ENCODE results near the gene KRT35.

KRT35 gene

DNA sequence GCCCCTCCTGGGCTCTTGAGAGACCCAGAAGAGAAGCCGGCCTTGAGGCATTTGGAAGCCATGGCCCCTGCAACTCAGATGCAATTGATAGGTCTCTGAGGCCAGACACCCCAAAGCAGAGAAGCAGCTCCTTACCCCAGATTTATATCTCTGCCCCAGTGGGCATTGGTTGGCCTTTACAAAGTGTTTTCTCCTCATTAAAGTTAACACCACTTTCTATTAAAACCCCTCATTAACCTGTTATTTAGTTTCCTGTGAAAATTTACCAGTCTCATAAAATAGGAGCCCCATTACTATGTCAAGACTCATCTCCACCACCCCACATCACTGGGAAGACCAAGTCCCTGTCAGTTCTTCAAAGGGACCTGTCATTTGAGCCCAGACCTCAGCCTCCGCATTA lies at the start of gene KRT35:
Gene KRT35 (minus strand): TSS at position 116 of the 400 bp plus-strand sequence. CDS start 54 bp downstream, at position 62.
- H3K4me3 ChIP-seq (replicated peaks; ENCODE audit: low read depth, low read length), result no peak within 1 kb of the TSS
- DNase-seq (ENCODE audit: low read depth), result no peak
- TF ChIP-seq, protein P1, sequence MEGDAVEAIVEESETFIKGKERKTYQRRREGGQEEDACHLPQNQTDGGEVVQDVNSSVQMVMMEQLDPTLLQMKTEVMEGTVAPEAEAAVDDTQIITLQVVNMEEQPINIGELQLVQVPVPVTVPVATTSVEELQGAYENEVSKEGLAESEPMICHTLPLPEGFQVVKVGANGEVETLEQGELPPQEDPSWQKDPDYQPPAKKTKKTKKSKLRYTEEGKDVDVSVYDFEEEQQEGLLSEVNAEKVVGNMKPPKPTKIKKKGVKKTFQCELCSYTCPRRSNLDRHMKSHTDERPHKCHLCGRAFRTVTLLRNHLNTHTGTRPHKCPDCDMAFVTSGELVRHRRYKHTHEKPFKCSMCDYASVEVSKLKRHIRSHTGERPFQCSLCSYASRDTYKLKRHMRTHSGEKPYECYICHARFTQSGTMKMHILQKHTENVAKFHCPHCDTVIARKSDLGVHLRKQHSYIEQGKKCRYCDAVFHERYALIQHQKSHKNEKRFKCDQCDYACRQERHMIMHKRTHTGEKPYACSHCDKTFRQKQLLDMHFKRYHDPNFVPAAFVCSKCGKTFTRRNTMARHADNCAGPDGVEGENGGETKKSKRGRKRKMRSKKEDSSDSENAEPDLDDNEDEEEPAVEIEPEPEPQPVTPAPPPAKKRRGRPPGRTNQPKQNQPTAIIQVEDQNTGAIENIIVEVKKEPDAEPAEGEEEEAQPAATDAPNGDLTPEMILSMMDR (IDR thresholded peaks at IDR 0.05; ENCODE audit: low read length, missing control alignments), result no peak

DNA sequence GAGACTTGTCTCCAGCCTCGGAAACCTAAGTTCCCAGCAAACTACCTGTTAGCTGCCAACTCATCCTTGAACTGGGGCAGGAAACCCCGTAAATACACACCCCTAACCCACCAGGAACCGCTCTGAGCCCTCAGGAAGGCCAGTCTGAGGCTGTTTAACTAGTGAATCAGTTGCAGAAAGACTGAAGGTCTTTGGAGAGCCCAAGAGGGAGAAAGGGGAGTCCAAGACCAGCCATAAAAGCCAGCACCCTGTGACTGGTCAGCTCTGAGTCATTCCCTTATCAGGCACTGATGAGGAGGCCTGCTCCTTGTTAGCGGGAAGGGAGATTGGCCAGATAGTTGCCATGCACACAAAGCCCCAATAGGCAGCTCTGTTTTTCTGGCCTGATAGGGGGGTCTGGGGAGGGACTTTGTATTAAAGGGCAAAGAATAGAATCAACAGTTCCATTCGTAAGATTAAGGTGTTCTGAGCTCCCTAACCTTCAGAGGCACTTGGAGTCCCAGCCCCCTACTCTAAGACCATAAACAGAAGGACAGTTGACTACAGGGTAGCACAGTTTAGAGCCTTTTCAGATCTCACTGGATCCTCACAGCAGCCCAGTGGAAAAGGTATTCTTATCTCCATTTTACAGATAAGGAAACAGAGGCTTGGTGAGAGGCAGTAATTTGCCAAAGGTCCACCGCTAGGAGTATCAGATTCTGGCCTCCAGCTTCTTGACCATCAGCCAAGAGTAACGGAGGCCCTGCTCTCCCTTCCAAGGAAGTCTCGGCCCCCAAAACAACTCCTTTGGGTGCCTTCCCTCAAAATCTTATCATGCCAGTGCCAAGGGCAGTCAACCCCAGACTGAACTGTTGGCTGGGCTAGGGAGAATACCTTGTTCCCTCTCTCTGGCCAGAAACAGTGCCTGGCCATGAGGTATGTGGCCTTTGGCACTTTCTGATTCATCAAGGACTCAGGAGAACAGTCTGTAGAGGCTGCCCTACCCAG lies 49.4 kb upstream of the KRT35 start:
- TF ChIP-seq, protein P1 (IDR thresholded peaks at IDR 0.05; ENCODE audit: low read length, missing control alignments), result no peak
- peak; percentile 85 for DNase-seq (ENCODE audit: low read depth)
- no peak overlapping the region for H3K4me3 ChIP-seq (replicated peaks; ENCODE audit: low read depth, low read length)

DNA sequence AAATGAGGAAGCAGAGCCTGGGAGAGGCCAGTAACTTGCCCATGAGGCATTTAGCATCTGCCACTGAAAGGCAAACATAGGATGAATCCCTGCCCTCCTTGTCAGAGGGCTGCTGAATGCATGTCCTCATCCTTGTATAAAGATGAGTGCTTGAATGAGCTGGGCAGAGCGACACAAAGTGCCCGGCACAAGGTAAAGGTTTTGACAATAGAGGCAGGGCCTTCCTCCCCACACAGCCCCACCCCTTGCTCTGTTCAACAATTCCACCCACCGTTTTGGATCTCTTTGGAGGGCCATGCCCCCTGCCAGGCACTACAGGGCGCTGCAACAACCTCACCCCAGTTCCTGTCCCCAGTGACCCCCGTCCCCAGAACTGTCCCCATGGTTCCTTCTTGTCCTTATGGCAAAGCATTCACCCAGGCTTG lies 48.6 kb upstream of the KRT35 start:
- no peak overlapping the region for H3K4me3 ChIP-seq (replicated peaks; ENCODE audit: low read depth, low read length)
- no peak for DNase-seq (ENCODE audit: low read depth)
- TF ChIP-seq, protein P1 (IDR thresholded peaks at IDR 0.05; ENCODE audit: low read length, missing control alignments), result no peak

DNA sequence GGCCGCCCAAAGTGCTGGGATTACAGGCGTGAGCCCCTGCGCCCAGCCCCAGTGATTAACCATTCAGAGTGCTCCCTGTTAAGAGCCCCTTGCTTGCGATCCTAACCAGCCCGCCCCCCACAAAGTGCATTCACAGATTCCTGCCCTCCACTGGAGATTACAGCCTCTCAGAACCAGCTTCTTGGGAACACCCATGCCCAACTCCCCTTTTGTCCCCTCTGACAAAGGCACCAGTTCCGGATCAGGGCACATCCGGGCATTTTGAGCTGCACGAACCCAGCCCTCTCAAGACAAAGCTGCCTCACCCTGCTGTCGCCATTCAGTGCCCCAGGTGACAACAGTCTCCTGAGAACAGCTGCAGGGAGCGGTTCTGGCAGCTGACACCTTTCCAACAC lies 48.0 kb upstream of the KRT35 start:
- TF ChIP-seq, protein P1 (IDR thresholded peaks at IDR 0.05; ENCODE audit: low read length, missing control alignments), result no peak
- DNase-seq (ENCODE audit: low read depth), result no peak
- no peak overlapping the region for H3K4me3 ChIP-seq (replicated peaks; ENCODE audit: low read depth, low read length)

DNA sequence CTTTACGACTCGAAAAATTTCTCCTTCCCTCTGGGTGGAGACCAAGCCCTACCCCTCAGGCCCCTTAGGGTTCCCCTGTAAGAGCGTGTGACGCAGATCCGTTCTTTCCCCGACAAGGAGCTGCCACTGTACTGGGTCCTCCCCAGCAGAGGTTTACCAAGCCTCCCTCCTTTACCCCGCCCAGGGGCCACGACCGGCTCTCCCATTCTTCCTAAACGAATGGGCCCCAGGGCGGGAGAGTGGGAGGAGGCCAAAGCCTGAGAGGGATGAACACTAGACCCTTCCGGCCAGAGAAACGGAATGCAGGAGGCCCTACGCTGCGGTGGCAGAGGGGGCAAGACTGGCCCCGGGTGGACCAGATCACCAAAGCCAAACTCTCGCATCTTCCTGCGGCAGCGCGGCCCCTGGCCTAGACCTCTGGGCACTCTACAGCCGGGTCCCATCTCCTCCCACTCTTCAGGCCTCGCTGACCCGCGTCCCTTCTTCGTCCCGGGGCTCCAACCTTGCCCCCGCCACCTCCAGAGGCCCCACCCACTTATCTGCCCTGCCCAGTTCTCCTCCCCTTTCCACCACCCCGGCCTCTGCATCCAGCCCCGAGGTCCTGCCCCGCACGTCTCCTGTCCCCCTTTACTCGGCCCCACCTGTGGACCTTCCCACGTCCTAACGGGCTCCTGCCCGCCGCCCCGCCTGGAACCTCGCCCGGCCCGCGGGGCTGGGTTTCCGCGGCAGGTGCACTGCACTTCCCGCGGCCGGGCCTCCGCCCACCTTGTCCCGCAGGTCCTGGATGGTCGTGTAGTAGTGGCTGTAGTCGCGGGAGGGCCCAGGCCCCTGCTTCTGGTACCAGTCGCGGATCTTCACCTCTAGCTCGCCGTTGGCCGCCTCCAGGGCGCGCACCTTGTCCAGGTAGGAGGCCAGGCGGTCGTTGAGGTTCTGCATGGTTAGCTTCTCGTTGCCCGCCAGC lies 46.4 kb upstream of the KRT35 start:
- TF ChIP-seq, protein P1 (IDR thresholded peaks at IDR 0.05; ENCODE audit: low read length, missing control alignments), result no peak
- no peak for DNase-seq (ENCODE audit: low read depth)
- H3K4me3 ChIP-seq (replicated peaks; ENCODE audit: low read depth, low read length), result peak overlapping the region; percentile 34

DNA sequence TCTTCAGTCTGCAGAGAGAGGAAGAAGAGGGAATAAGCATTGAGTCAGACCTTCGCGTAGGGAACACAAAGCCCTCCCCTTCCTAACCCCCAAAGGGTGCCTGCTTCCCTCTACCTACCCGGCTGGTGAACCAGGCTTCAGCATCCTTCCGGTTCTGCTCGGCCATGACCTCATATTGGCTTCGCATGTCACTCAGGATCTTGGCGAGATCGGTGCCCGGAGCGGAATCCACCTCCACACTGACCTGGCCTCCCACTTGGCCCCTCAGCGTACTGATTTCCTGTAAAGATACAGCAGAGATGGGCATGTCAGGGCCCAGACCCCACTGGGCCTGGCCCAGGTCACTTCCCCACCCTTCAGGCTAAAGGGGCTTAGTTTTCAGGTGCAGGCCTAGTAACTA lies 43.3 kb upstream of the KRT35 start:
- TF ChIP-seq, protein P1 (IDR thresholded peaks at IDR 0.05; ENCODE audit: low read length, missing control alignments), result no peak
- H3K4me3 ChIP-seq (replicated peaks; ENCODE audit: low read depth, low read length), result no peak overlapping the region
- no peak for DNase-seq (ENCODE audit: low read depth)
